K562 (cell line): Measurements from ENCODE around the gene STAB2.

ENCODE experiments used
- ASH1L ChIP-seq: fragments of 450-650 bp; IDR thresholded peaks from 2 replicates; pipeline ENCODE4 v1.6.1; 2018; ENCODE audit warnings: borderline replicate concordance, mild to moderate bottlenecking, low read depth; ENCODE audit not compliant: partially characterized antibody
- CHCHD3 ChIP-seq: fragments of 250-450 bp; sonication (Bioruptor Pico); IDR thresholded peaks from 2 replicates; pipeline ENCODE4 v2.1.2; 2022; ENCODE audit warnings: mild to moderate bottlenecking
- FOXA3 ChIP-seq, 2 experiments: fragments of 450-650 bp in 1 of 2; sonication (generic) in 1 of 2; formaldehyde crosslinking; IDR thresholded peaks in 1 of 2; conservative IDR thresholded peaks in 1 of 2; 2 replicates each; pipeline versions ENCODE4 v1.4.0 to v1.8.0; 2020 to 2022; ENCODE audit warnings: mild to moderate bottlenecking in 2 of 2, missing genetic modification reagents in 1 of 2
- NFIC ChIP-seq: fragments of 450-650 bp; IDR thresholded peaks from 2 replicates; pipeline ENCODE4 v1.6.1; 2017; ENCODE audit warnings: mild to moderate bottlenecking, inconsistent platforms
- TRIM24 ChIP-seq, 2 experiments: fragments of 450-650 bp; IDR thresholded peaks; 2 replicates each; pipeline ENCODE4 v1.6.1; 2016
- ZSCAN29 ChIP-seq: fragments of 450-650 bp; IDR thresholded peaks from 2 replicates; pipeline ENCODE4 v1.6.1; 2017
- TF ChIP-seq, protein P1 (sequence below), 2 experiments: fragments of 450-650 bp; IDR thresholded peaks; 2 replicates each; pipeline ENCODE4 v1.6.1; 2016; ENCODE audit warnings: mild to moderate bottlenecking in 2 of 2, borderline replicate concordance in 1 of 2, low read depth in 1 of 2, moderate library complexity in 1 of 2
- TF ChIP-seq, protein P2 (sequence below), 3 experiments: IDR thresholded peaks in 2 of 3; conservative IDR thresholded peaks in 1 of 3; 2 replicates each; pipeline ENCODE4 v1.5.1; 2011 to 2012; ENCODE audit warnings: low read length in 3 of 3, mild to moderate bottlenecking in 3 of 3, control low read depth in 2 of 3, improper control_type of control experiment in 1 of 3, inconsistent platforms in 1 of 3, low read depth in 1 of 3, mixed read lengths in 1 of 3, moderate library complexity in 1 of 3; ENCODE audit not compliant: insufficient read depth in 2 of 3
- TF ChIP-seq, protein P3 (sequence below): fragments of 450-650 bp; IDR thresholded peaks from 2 replicates; pipeline ENCODE4 v1.6.1; 2017; ENCODE audit warnings: antibody characterized with exemption, mild to moderate bottlenecking

GRCh38 chr12:103665971-103666370 is 78.9 kb downstream of the STAB2 start:
- TF ChIP-seq, protein P1, sequence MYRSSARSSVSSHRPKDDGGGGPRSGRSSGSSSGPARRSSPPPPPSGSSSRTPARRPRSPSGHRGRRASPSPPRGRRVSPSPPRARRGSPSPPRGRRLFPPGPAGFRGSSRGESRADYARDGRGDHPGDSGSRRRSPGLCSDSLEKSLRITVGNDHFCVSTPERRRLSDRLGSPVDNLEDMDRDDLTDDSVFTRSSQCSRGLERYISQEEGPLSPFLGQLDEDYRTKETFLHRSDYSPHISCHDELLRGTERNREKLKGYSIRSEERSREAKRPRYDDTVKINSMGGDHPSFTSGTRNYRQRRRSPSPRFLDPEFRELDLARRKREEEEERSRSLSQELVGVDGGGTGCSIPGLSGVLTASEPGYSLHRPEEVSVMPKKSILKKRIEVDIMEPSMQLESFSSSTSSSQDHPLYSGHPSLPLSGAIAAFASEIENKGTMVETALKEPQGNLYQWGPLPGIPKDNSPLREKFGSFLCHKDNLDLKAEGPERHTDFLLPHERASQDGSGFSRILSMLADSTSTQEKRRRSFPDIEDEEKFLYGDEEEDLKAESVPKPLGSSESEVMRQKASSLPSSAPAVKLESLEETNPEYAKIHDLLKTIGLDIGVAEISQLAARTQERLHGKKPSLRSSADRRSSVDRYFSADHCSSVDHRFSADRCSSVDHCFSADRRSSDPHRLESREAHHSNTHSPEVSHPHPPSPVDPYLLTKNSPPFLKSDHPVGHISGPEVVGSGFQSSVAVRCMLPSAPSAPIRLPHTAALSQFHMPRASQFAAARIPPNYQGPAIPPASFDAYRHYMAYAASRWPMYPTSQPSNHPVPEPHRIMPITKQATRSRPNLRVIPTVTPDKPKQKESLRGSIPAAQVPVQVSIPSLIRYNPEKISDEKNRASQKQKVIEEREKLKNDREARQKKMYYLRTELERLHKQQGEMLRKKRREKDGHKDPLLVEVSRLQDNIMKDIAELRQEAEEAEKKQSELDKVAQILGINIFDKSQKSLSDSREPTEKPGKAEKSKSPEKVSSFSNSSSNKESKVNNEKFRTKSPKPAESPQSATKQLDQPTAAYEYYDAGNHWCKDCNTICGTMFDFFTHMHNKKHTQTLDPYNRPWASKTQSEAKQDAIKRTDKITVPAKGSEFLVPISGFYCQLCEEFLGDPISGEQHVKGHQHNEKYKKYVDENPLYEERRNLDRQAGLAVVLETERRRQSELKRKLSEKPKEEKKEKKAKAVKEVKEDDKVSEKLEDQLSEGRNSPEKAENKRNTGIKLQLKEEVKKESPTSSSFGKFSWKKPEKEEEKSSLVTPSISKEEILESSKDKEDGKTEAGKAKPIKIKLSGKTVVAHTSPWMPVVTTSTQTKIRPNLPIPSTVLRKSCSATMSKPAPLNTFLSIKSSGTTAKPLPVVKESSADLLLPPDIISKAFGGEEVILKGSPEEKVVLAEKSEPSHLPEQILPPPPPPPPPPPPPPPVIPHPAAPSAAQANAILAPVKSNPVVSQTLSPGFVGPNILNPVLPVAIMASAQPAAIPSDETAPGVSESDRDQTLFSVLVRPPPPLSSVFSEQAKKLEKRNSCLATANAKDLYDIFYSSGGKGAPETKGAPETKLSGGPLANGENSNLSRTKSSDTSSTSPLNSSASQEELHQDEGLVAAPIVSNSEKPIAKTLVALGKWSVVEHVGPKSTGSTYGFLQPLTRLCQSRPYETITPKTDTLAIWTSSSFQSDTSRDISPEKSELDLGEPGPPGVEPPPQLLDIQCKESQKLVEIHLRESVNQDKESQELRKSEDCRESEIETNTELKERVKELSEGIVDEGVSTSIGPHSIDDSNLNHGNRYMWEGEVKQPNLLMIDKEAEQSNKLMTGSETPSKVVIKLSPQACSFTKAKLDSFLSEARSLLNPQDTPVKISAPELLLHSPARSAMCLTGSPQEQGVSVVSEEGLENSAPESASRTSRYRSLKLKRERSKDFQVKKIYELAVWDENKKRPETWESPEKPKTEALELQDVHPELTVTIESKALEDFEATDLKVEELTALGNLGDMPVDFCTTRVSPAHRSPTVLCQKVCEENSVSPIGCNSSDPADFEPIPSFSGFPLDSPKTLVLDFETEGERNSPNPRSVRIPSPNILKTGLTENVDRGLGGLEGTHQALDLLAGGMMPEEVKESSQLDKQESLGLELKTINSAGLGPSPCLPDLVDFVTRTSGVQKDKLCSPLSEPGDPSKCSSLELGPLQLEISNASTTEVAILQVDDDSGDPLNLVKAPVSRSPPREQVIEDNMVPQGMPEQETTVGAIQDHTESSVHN (IDR thresholded peaks at IDR 0.05; ENCODE audit: borderline replicate concordance in 1 of 2, low read depth in 1 of 2): no peak
- no peak for TF ChIP-seq NFIC
- TF ChIP-seq, protein P2, sequence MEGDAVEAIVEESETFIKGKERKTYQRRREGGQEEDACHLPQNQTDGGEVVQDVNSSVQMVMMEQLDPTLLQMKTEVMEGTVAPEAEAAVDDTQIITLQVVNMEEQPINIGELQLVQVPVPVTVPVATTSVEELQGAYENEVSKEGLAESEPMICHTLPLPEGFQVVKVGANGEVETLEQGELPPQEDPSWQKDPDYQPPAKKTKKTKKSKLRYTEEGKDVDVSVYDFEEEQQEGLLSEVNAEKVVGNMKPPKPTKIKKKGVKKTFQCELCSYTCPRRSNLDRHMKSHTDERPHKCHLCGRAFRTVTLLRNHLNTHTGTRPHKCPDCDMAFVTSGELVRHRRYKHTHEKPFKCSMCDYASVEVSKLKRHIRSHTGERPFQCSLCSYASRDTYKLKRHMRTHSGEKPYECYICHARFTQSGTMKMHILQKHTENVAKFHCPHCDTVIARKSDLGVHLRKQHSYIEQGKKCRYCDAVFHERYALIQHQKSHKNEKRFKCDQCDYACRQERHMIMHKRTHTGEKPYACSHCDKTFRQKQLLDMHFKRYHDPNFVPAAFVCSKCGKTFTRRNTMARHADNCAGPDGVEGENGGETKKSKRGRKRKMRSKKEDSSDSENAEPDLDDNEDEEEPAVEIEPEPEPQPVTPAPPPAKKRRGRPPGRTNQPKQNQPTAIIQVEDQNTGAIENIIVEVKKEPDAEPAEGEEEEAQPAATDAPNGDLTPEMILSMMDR (IDR thresholded peaks at IDR 0.05 in 2 of 3, conservative IDR thresholded peaks at IDR 0.05 in 1 of 3; ENCODE audit: insufficient read depth in 2 of 3, low read depth in 1 of 3, low read length in 3 of 3): no peak
- TF ChIP-seq, protein P3, sequence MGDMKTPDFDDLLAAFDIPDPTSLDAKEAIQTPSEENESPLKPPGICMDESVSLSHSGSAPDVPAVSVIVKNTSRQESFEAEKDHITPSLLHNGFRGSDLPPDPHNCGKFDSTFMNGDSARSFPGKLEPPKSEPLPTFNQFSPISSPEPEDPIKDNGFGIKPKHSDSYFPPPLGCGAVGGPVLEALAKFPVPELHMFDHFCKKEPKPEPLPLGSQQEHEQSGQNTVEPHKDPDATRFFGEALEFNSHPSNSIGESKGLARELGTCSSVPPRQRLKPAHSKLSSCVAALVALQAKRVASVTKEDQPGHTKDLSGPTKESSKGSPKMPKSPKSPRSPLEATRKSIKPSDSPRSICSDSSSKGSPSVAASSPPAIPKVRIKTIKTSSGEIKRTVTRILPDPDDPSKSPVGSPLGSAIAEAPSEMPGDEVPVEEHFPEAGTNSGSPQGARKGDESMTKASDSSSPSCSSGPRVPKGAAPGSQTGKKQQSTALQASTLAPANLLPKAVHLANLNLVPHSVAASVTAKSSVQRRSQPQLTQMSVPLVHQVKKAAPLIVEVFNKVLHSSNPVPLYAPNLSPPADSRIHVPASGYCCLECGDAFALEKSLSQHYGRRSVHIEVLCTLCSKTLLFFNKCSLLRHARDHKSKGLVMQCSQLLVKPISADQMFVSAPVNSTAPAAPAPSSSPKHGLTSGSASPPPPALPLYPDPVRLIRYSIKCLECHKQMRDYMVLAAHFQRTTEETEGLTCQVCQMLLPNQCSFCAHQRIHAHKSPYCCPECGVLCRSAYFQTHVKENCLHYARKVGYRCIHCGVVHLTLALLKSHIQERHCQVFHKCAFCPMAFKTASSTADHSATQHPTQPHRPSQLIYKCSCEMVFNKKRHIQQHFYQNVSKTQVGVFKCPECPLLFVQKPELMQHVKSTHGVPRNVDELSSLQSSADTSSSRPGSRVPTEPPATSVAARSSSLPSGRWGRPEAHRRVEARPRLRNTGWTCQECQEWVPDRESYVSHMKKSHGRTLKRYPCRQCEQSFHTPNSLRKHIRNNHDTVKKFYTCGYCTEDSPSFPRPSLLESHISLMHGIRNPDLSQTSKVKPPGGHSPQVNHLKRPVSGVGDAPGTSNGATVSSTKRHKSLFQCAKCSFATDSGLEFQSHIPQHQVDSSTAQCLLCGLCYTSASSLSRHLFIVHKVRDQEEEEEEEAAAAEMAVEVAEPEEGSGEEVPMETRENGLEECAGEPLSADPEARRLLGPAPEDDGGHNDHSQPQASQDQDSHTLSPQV: no peak
- TF ChIP-seq FOXA3 (CRISPR knock-in tag; conservative IDR thresholded peaks at IDR 0.05 in 1 of 2, IDR thresholded peaks at IDR 0.05 in 1 of 2): no peak
- no peak for TF ChIP-seq TRIM24 (IDR thresholded peaks at IDR 0.05)
- no peak for TF ChIP-seq ASH1L
- no peak for TF ChIP-seq CHCHD3 (CRISPR knock-in tag)
- no peak for TF ChIP-seq ZSCAN29
